ENCODE results near the gene LOXL1. TPM values are rescaled to one million over a fixed set of nuclear protein-coding genes. Genes with fewer than 3 reads are reported as not detected.

Gene LOXL1
- total and polyA plus RNA-seq, 10 of the 15 experiments (the other 5 are each of a cell fraction or from before 2014, with no cell fraction given), result 0.07 to 0.15 TPM; not detected in 8

DNA sequence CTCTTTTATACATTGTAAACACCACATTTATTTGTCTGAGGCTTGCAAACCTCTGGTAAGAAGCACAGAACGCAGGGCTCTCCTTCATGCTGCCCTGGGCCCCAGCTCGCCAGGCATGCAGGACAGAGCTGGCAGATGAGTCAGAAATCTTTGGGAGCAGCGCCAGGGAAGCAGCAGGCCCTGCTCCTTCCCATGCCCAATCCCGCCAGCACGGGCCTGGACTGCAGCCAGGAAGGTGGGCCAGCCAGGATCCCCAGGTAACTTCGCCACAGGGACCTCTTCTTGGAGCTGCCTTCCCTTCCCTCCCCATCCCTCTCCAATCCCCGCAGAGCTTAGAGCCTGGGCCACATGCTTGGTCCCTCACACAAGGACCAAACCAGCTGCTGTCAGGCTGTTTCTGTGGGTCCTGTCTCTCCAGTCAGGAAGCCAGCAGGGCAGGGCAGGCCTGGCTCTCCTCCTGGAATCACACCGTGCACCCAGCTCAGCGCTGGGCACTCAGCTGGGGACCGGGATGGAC, 57.0 kb downstream of the LOXL1 start (continued):
- TF ChIP-seq SMARCA5 (IDR thresholded peaks at IDR 0.05), result no peak
- TF ChIP-seq ASH2L (IDR thresholded peaks at IDR 0.05; ENCODE audit: borderline replicate concordance, low read depth), result no peak
- no peak for TF ChIP-seq SUPT20H (IDR thresholded peaks at IDR 0.05; ENCODE audit: borderline replicate concordance, control insufficient read depth, low read depth, low read length)
- TF ChIP-seq, protein P1, sequence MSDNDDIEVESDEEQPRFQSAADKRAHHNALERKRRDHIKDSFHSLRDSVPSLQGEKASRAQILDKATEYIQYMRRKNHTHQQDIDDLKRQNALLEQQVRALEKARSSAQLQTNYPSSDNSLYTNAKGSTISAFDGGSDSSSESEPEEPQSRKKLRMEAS (IDR thresholded peaks at IDR 0.05; ENCODE audit: low read depth, low read length), result no peak

DNA sequence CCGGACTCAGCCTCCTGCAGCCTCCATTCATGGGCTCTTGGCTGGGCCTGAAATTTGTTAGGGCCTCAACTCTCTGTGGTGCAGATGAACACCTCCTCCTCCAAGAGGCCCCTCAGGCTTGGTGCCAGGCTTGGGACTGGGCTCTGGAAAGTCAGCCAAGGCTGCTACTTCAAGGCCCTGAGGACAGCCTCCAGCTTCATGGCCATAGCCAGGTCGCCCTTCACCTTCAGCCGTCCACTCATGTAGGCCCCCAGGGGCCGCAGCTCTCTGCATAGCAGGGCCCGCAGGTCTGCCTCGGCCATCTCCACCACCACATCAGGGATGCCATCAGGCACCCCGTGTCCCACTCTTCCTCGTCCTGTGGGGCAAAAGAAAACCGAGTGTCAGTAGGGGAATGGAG, 57.5 kb downstream of the LOXL1 start:
- H3K4me2 ChIP-seq (ENCODE audit: control insufficient read depth, insufficient read depth), result no peak overlapping the region
- no peaks in the 10 kb centered on the region for H3K79me2 ChIP-seq (ENCODE audit: control insufficient read depth, insufficient read depth, low read length)
- no peak for DNase-seq (ENCODE audit: low read depth, low spot score)
- ChIA-PET SMC1A (ENCODE audit: uncharacterized antibody, unreplicated experiment) (interaction anchor here (1.3 to 1.7 kb wide), 3 partner anchors 11 to 12 kb away, joined by 4 to 6 read pairs (median 5); partner anchors contain the start of gene PML), POLR2A (no interaction called here), RAD21 (ENCODE audit: unreplicated experiment) (no interaction called here), CTCF (interaction anchor here (3.6 kb wide), 1 partner anchor 11 kb away, joined by 26 read pairs; no protein-coding TSS in a partner anchor)
- H3K4me3 ChIP-seq, result no peak overlapping the region
- no TSS peak for BruUV-seq (replicated peaks)
- intact Hi-C loops (cut with micrococcal nuclease; ENCODE audit: unreplicated experiment) (no loop called here), in situ Hi-C loops (cut with MboI) (no loop called here)
- ATAC-seq, result no peak
- TF ChIP-seq RB1 (IDR thresholded peaks at IDR 0.05; ENCODE audit: borderline replicate concordance), result no peak
- TF ChIP-seq ZBED1 (IDR thresholded peaks at IDR 0.05; ENCODE audit: borderline replicate concordance), result no peak
- no peak for TF ChIP-seq ATF7 (IDR thresholded peaks at IDR 0.05; ENCODE audit: low read depth)
- TF ChIP-seq HCFC1 (IDR thresholded peaks at IDR 0.05; ENCODE audit: low read length), result no peak
- TF ChIP-seq CREB1 (IDR thresholded peaks at IDR 0.05; ENCODE audit: low read depth), result no peak
- no peak for TF ChIP-seq ASH2L (IDR thresholded peaks at IDR 0.05; ENCODE audit: borderline replicate concordance, low read depth)
- no peak overlapping the region for H2AFZ ChIP-seq (ENCODE audit: control insufficient read depth, low read depth, low read length)
- no peak overlapping the region for H3K27ac ChIP-seq (ENCODE audit: control insufficient read depth, insufficient read depth)
- WGBS (ENCODE audit: insufficient coverage, insufficient replicate concordance, low lambda C conversion rate, missing lambda C conversion rate), result 83% methylated on average over 9 of the region's 9 CpGs
- no peaks in the 10 kb centered on the region for H3K9me3 ChIP-seq (replicated peaks; ENCODE audit: control insufficient read depth, insufficient read depth, low read length)
- H3K36me3 ChIP-seq (ENCODE audit: control insufficient read depth in 2 of 2, insufficient read depth in 2 of 2, low read length in 1 of 2), result no peaks in the 10 kb centered on the region; a peak in 1 of 4 replicates
- peaks cover 59% of the 10 kb centered on the region for H3K4me1 ChIP-seq (ENCODE audit: control insufficient read depth, insufficient read depth, low read length)
- no peak overlapping the region for H3K9ac ChIP-seq (ENCODE audit: control insufficient read depth, insufficient read depth, low read length)
- no peak for FAIRE-seq
- no peaks in the 10 kb centered on the region for H3K27me3 ChIP-seq (replicated peaks in 1 of 2; ENCODE audit: control insufficient read depth in 2 of 2, insufficient read depth in 2 of 2, low read length in 1 of 2)
- no peaks in the 10 kb centered on the region for H4K20me1 ChIP-seq (ENCODE audit: control insufficient read depth, insufficient read depth)
